SW480 (cell line): ENCODE results near the gene FMNL3.
A peak's percentile ranks its signal among the peaks of the same experiment; 100 is the strongest.
"Not testable (repeated sequence)": the region's sequence is repeated elsewhere in the genome, so short reads cannot be mapped to it uniquely, and the experiment has no call there.

Experiments
- DNase-seq: peaks from one replicate; pipeline ENCODE4 v3.0.0-alpha.2; 2016; ENCODE audit warnings: low spot score

The FMNL3 gene

GRCh38 chr12:49632986-49633702, 74.1 kb downstream of the FMNL3 start:
- no peak for DNase-seq

- DNase-seq, result no peak
These were observed 74.8 kb downstream of the FMNL3 start for GRCh38 chr12:49632401-49632800.

- DNase-seq, result no peak
These were observed 75.8 kb downstream of the FMNL3 start for GRCh38 chr12:49631336-49631907.

- DNase-seq, result no peak
These were observed 79.3 kb downstream of the FMNL3 start for GRCh38 chr12:49627752-49628360.

- DNase-seq, result no peak
These were observed 80.4 kb downstream of the FMNL3 start for GRCh38 chr12:49626836-49627235.

- no peak for DNase-seq
These were observed 80.9 kb downstream of the FMNL3 start for GRCh38 chr12:49626169-49626835.

- DNase-seq, result peak; percentile 62
These were observed 82.2 kb downstream of the FMNL3 start for GRCh38 chr12:49624921-49625577.

GRCh38 chr12:49623142-49623904, 83.9 kb downstream of the FMNL3 start, which contains the start of gene PRPF40B:
TSS of gene PRPF40B (plus strand) at chr12:49623561. CDS start at chr12:49623591, 30 bp downstream.
- DNase-seq, result peak; percentile 83

- DNase-seq, result peak; percentile 38
These were observed 84.6 kb downstream of the FMNL3 start for GRCh38 chr12:49622501-49623141.

GRCh38 chr12:49621651-49622500, 85.3 kb downstream of the FMNL3 start:
- no peak for DNase-seq

- DNase-seq, result no peak
These were observed 87.9 kb downstream of the FMNL3 start for GRCh38 chr12:49619286-49619685.

- no peak for DNase-seq
These were observed 88.6 kb downstream of the FMNL3 start for GRCh38 chr12:49618576-49618975.

GRCh38 chr12:49616533-49617219, 90.5 kb downstream of the FMNL3 start:
- DNase-seq, result no peak

GRCh38 chr12:49615725-49616124, 91.5 kb downstream of the FMNL3 start:
- DNase-seq, result no peak

GRCh38 chr12:49612210-49612609, 95.0 kb downstream of the FMNL3 start:
- no peak for DNase-seq

- not testable (repeated sequence) for DNase-seq
These were observed 96.4 kb downstream of the FMNL3 start for GRCh38 chr12:49610785-49611184.

GRCh38 chr12:49609875-49610154, 97.4 kb downstream of the FMNL3 start:
- no peak for DNase-seq

- DNase-seq, result no peak
These were observed 97.9 kb downstream of the FMNL3 start for GRCh38 chr12:49609059-49609874.

GRCh38 chr12:49605539-49605938, 101.7 kb downstream of the FMNL3 start, which contains the start of gene FAM186B:
TSS of gene FAM186B (minus strand) at chr12:49605639. CDS start at chr12:49605477, 162 bp downstream.
- not testable (repeated sequence) for DNase-seq
